ENCODE data around the gene S1PR4. TPM values are rescaled to one million over a fixed set of nuclear protein-coding genes. Genes with fewer than 3 reads are reported as not detected.

The S1PR4 gene
- polyA plus RNA-seq, 1 of the 3 experiments (the other 2 are of a cell fraction) = not detected

GRCh38 chr19:3196064-3196932, 17.7 kb downstream of the S1PR4 start:
- POLR2A ChIA-PET = no interaction called here
- H3K27me3 ChIP-seq (ENCODE audit: insufficient read depth) = no peaks in the 10 kb centered on the region
- no peak overlapping the region for H2AFZ ChIP-seq (ENCODE audit: low read depth)
- H3K27ac ChIP-seq (ENCODE audit: low read depth in 2 of 2, low read length in 1 of 2) = no peak overlapping the region
- H3K9me2 ChIP-seq = no peaks in the 10 kb centered on the region
- DNase-seq = peak; percentile 60
- no peak overlapping the region for H3K4me3 ChIP-seq (ENCODE audit: low read depth in 2 of 2, low read length in 1 of 2)
- peaks cover 5% of the 10 kb centered on the region; the same call in 1 of the 2 replicates for H4K20me1 ChIP-seq (ENCODE audit: insufficient read depth)
- no peak overlapping the region for H3K9ac ChIP-seq
- H3K9me3 ChIP-seq = no peaks in the 10 kb centered on the region
- no peaks in the 10 kb centered on the region; a peak in 1 of 4 replicates for H3K4me1 ChIP-seq (ENCODE audit: control insufficient read depth in 1 of 2, insufficient read depth in 2 of 2, low read depth in 1 of 2, low read length in 1 of 2)
- H3K36me3 ChIP-seq (replicated peaks in 1 of 2; ENCODE audit: control insufficient read depth in 1 of 2, insufficient read depth in 2 of 2, low read length in 1 of 2) = peaks cover 5 to 22% of the 10 kb centered on the region in 2 experiments
- no peaks in the 10 kb centered on the region for H3F3A ChIP-seq (replicated peaks; ENCODE audit: insufficient read depth)
- no peak overlapping the region for H3K4me2 ChIP-seq
- CTCF ChIA-PET = interaction anchor here (2.7 kb wide), 1 partner anchor 15 kb away, joined by 9 read pairs; no protein-coding TSS in a partner anchor
- 92% methylated on average over 29 of the region's 42 CpGs for WGBS (ENCODE audit: low lambda C conversion rate)
- TF ChIP-seq, protein P1, sequence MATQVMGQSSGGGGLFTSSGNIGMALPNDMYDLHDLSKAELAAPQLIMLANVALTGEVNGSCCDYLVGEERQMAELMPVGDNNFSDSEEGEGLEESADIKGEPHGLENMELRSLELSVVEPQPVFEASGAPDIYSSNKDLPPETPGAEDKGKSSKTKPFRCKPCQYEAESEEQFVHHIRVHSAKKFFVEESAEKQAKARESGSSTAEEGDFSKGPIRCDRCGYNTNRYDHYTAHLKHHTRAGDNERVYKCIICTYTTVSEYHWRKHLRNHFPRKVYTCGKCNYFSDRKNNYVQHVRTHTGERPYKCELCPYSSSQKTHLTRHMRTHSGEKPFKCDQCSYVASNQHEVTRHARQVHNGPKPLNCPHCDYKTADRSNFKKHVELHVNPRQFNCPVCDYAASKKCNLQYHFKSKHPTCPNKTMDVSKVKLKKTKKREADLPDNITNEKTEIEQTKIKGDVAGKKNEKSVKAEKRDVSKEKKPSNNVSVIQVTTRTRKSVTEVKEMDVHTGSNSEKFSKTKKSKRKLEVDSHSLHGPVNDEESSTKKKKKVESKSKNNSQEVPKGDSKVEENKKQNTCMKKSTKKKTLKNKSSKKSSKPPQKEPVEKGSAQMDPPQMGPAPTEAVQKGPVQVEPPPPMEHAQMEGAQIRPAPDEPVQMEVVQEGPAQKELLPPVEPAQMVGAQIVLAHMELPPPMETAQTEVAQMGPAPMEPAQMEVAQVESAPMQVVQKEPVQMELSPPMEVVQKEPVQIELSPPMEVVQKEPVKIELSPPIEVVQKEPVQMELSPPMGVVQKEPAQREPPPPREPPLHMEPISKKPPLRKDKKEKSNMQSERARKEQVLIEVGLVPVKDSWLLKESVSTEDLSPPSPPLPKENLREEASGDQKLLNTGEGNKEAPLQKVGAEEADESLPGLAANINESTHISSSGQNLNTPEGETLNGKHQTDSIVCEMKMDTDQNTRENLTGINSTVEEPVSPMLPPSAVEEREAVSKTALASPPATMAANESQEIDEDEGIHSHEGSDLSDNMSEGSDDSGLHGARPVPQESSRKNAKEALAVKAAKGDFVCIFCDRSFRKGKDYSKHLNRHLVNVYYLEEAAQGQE (IDR thresholded peaks at IDR 0.05; ENCODE audit: low read depth, low read length) = no peak
- TF ChIP-seq ELF1 (IDR thresholded peaks at IDR 0.05) = no peak
- TF ChIP-seq RCOR1 (IDR thresholded peaks at IDR 0.05; ENCODE audit: low read length) = no peak
- no peak for TF ChIP-seq RFX5 (IDR thresholded peaks at IDR 0.05; ENCODE audit: low read length)
- TF ChIP-seq FOSL2 (IDR thresholded peaks at IDR 0.05; ENCODE audit: borderline replicate concordance, low read depth) = no peak
- no peak for TF ChIP-seq NFIC (IDR thresholded peaks at IDR 0.05; ENCODE audit: borderline replicate concordance)
- no peak for TF ChIP-seq RAD21 (IDR thresholded peaks at IDR 0.05; ENCODE audit: low read length)
- no peak for TF ChIP-seq MAX (IDR thresholded peaks at IDR 0.05; ENCODE audit: low read depth)
- no peak for TF ChIP-seq YY1 (IDR thresholded peaks at IDR 0.05; ENCODE audit: low read depth)
- TF ChIP-seq SIN3A (IDR thresholded peaks at IDR 0.05; ENCODE audit: borderline replicate concordance, low read depth, low read length) = no peak
- TF ChIP-seq TAF1 (IDR thresholded peaks at IDR 0.05; ENCODE audit: borderline replicate concordance, low read depth, low read length) = no peak
- no peak for TF ChIP-seq EZH2phosphoT487 (IDR thresholded peaks at IDR 0.05; ENCODE audit: borderline replicate concordance, low read depth)
- peaks cover 18% of the 10 kb centered on the region for H3K79me2 ChIP-seq (ENCODE audit: insufficient read depth)

- Histone ChIP-seq H3F3A (replicated peaks; ENCODE audit: insufficient read depth) (no peaks in the 10 kb centered on the region), H3K4me1 (ENCODE audit: control insufficient read depth in 1 of 2, insufficient read depth in 2 of 2, low read depth in 1 of 2, low read length in 1 of 2) (no peaks in the 10 kb centered on the region; a peak in 1 of 4 replicates), H3K9me2 (no peaks in the 10 kb centered on the region), H3K27ac (ENCODE audit: low read depth in 2 of 2, low read length in 1 of 2) (no peak overlapping the region), H3K27me3 (ENCODE audit: insufficient read depth) (no peaks in the 10 kb centered on the region), H3K9ac (no peak overlapping the region), H2AFZ (ENCODE audit: low read depth) (no peak overlapping the region), H3K4me2 (no peak overlapping the region), H3K9me3 (no peaks in the 10 kb centered on the region), H3K36me3 (replicated peaks in 1 of 2; ENCODE audit: control insufficient read depth in 1 of 2, insufficient read depth in 2 of 2, low read length in 1 of 2) (peaks cover 5 to 22% of the 10 kb centered on the region in 2 experiments), H3K4me3 (ENCODE audit: low read depth in 2 of 2, low read length in 1 of 2) (no peak overlapping the region), H4K20me1 (ENCODE audit: insufficient read depth) (no peaks in the 10 kb centered on the region), H3K79me2 (ENCODE audit: insufficient read depth) (peaks cover 13% of the 10 kb centered on the region)
- 96% methylated on average over 7 of the region's 14 CpGs for whole genome bisulfite sequencing (ENCODE audit: low lambda C conversion rate)
- ChIA-PET CTCF (no interaction called here), POLR2A (no interaction called here)
- no peak for DNase-seq
- TF ChIP-seq FOSL2 (IDR thresholded peaks at IDR 0.05; ENCODE audit: borderline replicate concordance, low read depth) (no peak), EP300 (IDR thresholded peaks at IDR 0.05; ENCODE audit: borderline replicate concordance in 1 of 2, low read depth in 1 of 2, low read length in 1 of 2) (no peak), RFX5 (IDR thresholded peaks at IDR 0.05; ENCODE audit: low read length) (no peak), USF1 (IDR thresholded peaks at IDR 0.05; ENCODE audit: borderline replicate concordance, low read depth) (no peak), ELF1 (IDR thresholded peaks at IDR 0.05) (no peak), MEF2A (IDR thresholded peaks at IDR 0.05; ENCODE audit: borderline replicate concordance, low read depth) (no peak), POLR2AphosphoS5 (IDR thresholded peaks at IDR 0.05; ENCODE audit: low read depth, low read length) (no peak), MXI1 (IDR thresholded peaks at IDR 0.05; ENCODE audit: low read depth, low read length) (no peak), CTCF (IDR thresholded peaks at IDR 0.05) (no peak), SMC3 (IDR thresholded peaks at IDR 0.05; ENCODE audit: low read depth, low read length) (no peak)
Measured at GRCh38 chr19:3196933-3197205, 18.3 kb downstream of the S1PR4 start.
